Lung (tissue), 16 donors: ENCODE data around the gene CLCA2. TPM values are rescaled to one million over a fixed set of nuclear protein-coding genes. Genes with fewer than 3 reads are reported as not detected.

Experiments used
- ATAC-seq: fragments of 200-7000 bp; cut with Tn5 transposase; one replicate; pipeline ENCODE4 v1.9.1; 2020; ENCODE audit warnings: moderate number of reproducible peaks; ENCODE audit not compliant: insufficient read depth, low FRiP score
- DNase-seq, 3 donors: peaks; one replicate each; pipeline ENCODE4 v3.0.0-alpha.2; 2013 to 2017
- H3K27ac ChIP-seq, 2 donors: one replicate each; pipeline ENCODE4 v1.5.1; 2013; ENCODE audit warnings: mild to moderate bottlenecking in 2 of 2, moderate library complexity in 2 of 2, control low read depth in 1 of 2, inconsistent platforms in 1 of 2, low read depth in 1 of 2, low read length in 1 of 2
- H3K27me3 ChIP-seq, 3 donors: one replicate each; pipeline ENCODE4 v1.5.1; 2013; ENCODE audit warnings: low read length in 2 of 3; ENCODE audit not compliant: control insufficient read depth in 3 of 3, insufficient read depth in 3 of 3
- H3K36me3 ChIP-seq, 4 donors: one replicate each; pipeline ENCODE4 v1.5.1; 2013; ENCODE audit warnings: low read length in 4 of 4, mild to moderate bottlenecking in 1 of 4, moderate library complexity in 1 of 4; ENCODE audit not compliant: control insufficient read depth in 4 of 4, insufficient read depth in 4 of 4
- H3K4me1 ChIP-seq, 5 donors: one replicate each; pipeline ENCODE4 v1.5.1; 2013; ENCODE audit warnings: low read length in 5 of 5, mild to moderate bottlenecking in 2 of 5, moderate library complexity in 1 of 5; ENCODE audit not compliant: control insufficient read depth in 5 of 5, insufficient read depth in 5 of 5
- H3K4me3 ChIP-seq: one replicate; pipeline ENCODE4 v1.5.1; 2013; ENCODE audit warnings: mild to moderate bottlenecking, control low read depth, moderate library complexity
- H3K9ac ChIP-seq, 2 donors: one replicate each; pipeline ENCODE4 v1.5.1; 2013; ENCODE audit warnings: low read length in 2 of 2, control low read depth in 1 of 2; ENCODE audit not compliant: insufficient read depth in 1 of 2
- H3K9me3 ChIP-seq, 4 donors: one replicate each; pipeline ENCODE4 v1.5.1; 2013; ENCODE audit warnings: low read length in 3 of 4, mild to moderate bottlenecking in 1 of 4, moderate library complexity in 1 of 4; ENCODE audit not compliant: control insufficient read depth in 4 of 4, insufficient read depth in 3 of 4
- WGBS, 2 donors: extraction: QIAGEN DNeasy Blood & Tissue Kit; methylation state at CpG; one replicate each; pipeline ENCODE4 v1.1.7; 2013; 5-methylcytosine and 5-hydroxymethylcytosine counted together
- long read RNA-seq, 5 donors: transcript quantifications; one replicate each; lab custom pipeline, GENCODE V29; 2026
- polyA plus RNA-seq, 2 donors: library from polyadenylated mRNA; stranded (reverse); fragments of 200-250 nt; gene quantifications; one replicate each; pipeline ENCODE4 v1.2.1, GENCODE V29; 2013
- total RNA-seq, 2 donors: library from RNA; depleted of rRNA in 1 of 2; stranded (reverse); fragments of >200 nt in 1 of 2; gene quantifications; one replicate each; pipeline ENCODE4 v1.2.1, GENCODE V29; 2014 to 2021
- TF ChIP-seq, protein P1 (sequence below): IDR thresholded peaks from 2 replicates; pipeline ENCODE4 v1.5.1; 2012; ENCODE audit warnings: mild to moderate bottlenecking; ENCODE audit errors: control extremely low read depth, extremely low read depth
- donor health status: control.
- donor health status: control.
- donor health status: Bipolar disorder and iron deficiency.
- donor health status: healthy.
- donor health status: DM: yes; HTN: yes; CAD: no.

CLCA2 gene, protein sequence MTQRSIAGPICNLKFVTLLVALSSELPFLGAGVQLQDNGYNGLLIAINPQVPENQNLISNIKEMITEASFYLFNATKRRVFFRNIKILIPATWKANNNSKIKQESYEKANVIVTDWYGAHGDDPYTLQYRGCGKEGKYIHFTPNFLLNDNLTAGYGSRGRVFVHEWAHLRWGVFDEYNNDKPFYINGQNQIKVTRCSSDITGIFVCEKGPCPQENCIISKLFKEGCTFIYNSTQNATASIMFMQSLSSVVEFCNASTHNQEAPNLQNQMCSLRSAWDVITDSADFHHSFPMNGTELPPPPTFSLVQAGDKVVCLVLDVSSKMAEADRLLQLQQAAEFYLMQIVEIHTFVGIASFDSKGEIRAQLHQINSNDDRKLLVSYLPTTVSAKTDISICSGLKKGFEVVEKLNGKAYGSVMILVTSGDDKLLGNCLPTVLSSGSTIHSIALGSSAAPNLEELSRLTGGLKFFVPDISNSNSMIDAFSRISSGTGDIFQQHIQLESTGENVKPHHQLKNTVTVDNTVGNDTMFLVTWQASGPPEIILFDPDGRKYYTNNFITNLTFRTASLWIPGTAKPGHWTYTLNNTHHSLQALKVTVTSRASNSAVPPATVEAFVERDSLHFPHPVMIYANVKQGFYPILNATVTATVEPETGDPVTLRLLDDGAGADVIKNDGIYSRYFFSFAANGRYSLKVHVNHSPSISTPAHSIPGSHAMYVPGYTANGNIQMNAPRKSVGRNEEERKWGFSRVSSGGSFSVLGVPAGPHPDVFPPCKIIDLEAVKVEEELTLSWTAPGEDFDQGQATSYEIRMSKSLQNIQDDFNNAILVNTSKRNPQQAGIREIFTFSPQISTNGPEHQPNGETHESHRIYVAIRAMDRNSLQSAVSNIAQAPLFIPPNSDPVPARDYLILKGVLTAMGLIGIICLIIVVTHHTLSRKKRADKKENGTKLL
- 1 to 10 TPM in 1 of 2 donors, under 1 TPM in 1; 0.17 to 1.8 TPM for total RNA-seq
- under 1 TPM; 0.67 to 0.97 TPM for polyA plus RNA-seq
- long read RNA-seq, donor 1 = 0 reads
- long read RNA-seq, donor 2 = 0 reads
- long read RNA-seq, donor 3 = 0 reads
- long read RNA-seq, donor 4 = 0 reads
- long read RNA-seq, donor 5 = 0 reads

DNA sequence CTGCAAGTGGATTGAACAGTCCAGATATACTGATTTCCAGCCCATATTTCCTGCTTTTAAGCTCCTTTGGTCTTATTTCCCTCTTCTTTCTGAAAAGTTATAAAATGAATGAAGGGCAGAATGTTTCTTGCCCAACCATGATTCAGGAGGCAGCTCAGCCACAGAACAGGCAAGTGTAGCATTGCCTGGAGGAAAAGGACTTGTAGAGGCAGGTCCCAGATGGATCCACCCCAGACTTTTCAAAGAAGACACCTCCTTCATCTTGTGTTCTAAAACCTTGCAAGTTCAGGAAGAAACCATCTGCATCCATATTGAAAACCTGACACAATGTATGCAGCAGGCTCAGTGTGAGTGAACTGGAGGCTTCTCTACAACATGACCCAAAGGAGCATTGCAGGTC is at the start of gene CLCA2:
CLCA2 (plus strand) TSS at position 299 of the 400 bp plus-strand sequence; CDS start at position 376, 77 bp downstream.
- H3K36me3 ChIP-seq = no peaks in the 10 kb centered on the region
- no peak within 1 kb of the TSS for H3K4me3 ChIP-seq
- TF ChIP-seq, protein P1, sequence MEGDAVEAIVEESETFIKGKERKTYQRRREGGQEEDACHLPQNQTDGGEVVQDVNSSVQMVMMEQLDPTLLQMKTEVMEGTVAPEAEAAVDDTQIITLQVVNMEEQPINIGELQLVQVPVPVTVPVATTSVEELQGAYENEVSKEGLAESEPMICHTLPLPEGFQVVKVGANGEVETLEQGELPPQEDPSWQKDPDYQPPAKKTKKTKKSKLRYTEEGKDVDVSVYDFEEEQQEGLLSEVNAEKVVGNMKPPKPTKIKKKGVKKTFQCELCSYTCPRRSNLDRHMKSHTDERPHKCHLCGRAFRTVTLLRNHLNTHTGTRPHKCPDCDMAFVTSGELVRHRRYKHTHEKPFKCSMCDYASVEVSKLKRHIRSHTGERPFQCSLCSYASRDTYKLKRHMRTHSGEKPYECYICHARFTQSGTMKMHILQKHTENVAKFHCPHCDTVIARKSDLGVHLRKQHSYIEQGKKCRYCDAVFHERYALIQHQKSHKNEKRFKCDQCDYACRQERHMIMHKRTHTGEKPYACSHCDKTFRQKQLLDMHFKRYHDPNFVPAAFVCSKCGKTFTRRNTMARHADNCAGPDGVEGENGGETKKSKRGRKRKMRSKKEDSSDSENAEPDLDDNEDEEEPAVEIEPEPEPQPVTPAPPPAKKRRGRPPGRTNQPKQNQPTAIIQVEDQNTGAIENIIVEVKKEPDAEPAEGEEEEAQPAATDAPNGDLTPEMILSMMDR = no peak
- H3K27me3 ChIP-seq = no peaks in the 10 kb centered on the region
- ATAC-seq = no peak
- no peak within 1 kb of the TSS for H3K9ac ChIP-seq
- peaks cover 0 to 7% (median 2%) of the 10 kb centered on the region in 5 donors for H3K4me1 ChIP-seq
- no peak for DNase-seq
- no peak within 1 kb of the TSS for H3K27ac ChIP-seq
- H3K9me3 ChIP-seq = no peaks in the 10 kb centered on the region

DNA sequence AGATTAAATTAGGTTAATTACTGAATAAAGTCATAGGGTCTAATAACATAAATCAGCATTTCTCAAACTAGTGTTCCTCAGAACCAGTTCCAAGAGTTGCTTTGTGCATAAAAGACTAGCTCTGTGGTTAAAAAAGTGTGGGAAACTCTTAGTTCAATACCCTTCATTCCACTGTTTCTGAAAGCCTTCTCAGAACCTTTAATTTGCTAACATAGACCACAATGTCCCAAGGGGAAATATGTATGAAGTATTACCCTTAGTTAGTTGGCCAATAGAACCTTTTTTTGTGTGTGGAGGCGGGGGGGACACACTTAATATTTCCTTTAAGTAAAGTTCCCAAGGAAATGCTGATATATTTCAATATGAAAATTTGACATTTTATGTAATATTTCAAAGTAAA is 48.3 kb upstream of the CLCA2 start:
- TF ChIP-seq, protein P1 = no peak
- Histone ChIP-seq H3K9ac (no peak overlapping the region), H3K27me3 (no peaks in the 10 kb centered on the region), H3K9me3 (peaks cover 0 to 3% (median 0%) of the 10 kb centered on the region in 4 donors), H3K4me1 (peaks cover 0 to 2% (median 0%) of the 10 kb centered on the region in 5 donors), H3K4me3 (no peak overlapping the region), H3K27ac (no peak overlapping the region), H3K36me3 (peaks cover 2 to 20% (median 7%) of the 10 kb centered on the region in 4 donors)
- no peak for DNase-seq
- ATAC-seq = no peak
- WGBS, 2 donors = 92 to 96% methylated on average over 1 of the region's 1 CpG

DNA sequence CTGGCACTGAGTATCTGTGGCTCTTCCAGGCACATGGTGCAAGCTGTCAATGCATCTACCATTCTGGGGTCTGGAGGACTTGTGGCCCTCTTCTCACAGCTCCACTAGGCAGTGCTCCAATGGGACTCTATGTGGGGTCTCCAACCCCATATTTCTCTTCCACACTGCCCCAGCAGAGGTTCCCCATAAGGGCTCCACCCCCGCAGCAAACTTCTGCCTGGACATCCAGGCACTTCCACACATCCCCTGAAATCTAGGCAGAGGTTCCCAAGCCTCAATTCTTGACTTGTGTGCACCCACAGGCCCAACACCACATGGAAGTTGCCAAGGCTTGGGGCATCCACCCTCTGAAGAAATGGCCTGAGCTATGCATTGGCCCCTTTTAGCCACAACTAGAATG is 46.6 kb upstream of the CLCA2 start:
- DNase-seq = no peak
- H3K4me1 ChIP-seq = peaks cover 0 to 7% (median 0%) of the 10 kb centered on the region in 5 donors
- no peak overlapping the region for H3K4me3 ChIP-seq
- no peak for ATAC-seq
- no peak overlapping the region for H3K9ac ChIP-seq
- no peaks in the 10 kb centered on the region for H3K27me3 ChIP-seq
- WGBS, 2 donors = 94% methylated on average over 1 of the region's 1 CpG
- H3K9me3 ChIP-seq = peaks cover 0 to 3% (median 0%) of the 10 kb centered on the region in 4 donors
- H3K27ac ChIP-seq = no peak overlapping the region
- peaks cover 2 to 20% (median 7%) of the 10 kb centered on the region in 4 donors for H3K36me3 ChIP-seq
- TF ChIP-seq, protein P1 = no peak
